Stimulated activated CD8-positive, alpha-beta memory T cell treated with anti-CD3 and anti-CD28 coated beads, Interleukin-12 subunit alpha, Interleukin-12 subunit beta, amount 100 ng/mL, for 1 hour (primary cell): Measurements from ENCODE around the gene SHISAL2A.

ENCODE experiments used
- DNase-seq: peaks from one replicate; pipeline ENCODE4 v3.0.0-alpha.2; 2020; ENCODE audit warnings: low read depth

The SHISAL2A gene

DNA sequence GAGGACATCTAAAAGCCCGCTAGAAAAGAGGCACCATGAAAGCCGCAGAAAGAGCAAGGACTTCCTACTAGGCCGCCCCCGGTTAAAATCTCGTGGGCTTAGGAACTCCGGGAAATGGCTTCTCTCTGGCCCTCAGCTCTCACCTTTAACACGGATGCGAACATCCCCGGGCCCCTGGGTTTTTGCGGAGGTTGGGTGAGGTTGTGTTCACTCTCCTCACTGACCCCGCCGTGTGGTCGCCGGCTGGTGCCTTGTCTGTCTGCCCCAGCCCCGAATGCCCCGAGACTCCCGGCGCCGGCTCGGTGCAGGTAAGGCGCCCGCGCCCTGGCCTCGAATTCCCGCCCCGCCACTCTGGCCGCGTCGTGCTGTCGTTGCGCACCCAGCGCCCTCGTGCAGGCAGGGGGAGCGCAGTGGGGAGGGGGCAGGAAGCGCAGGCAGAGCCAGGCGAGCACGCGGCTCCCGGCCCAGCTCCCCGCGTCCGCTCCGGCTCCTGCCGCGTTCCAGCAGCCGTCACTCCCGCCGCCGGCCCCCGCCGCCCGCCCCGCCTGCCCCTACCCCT is at the start of gene SHISAL2A:
SHISAL2A (plus strand) TSS at position 437 of the 559 bp plus-strand sequence. CDS start 326 bp downstream, outside the sequence.
- DNase-seq = no peak

DNA sequence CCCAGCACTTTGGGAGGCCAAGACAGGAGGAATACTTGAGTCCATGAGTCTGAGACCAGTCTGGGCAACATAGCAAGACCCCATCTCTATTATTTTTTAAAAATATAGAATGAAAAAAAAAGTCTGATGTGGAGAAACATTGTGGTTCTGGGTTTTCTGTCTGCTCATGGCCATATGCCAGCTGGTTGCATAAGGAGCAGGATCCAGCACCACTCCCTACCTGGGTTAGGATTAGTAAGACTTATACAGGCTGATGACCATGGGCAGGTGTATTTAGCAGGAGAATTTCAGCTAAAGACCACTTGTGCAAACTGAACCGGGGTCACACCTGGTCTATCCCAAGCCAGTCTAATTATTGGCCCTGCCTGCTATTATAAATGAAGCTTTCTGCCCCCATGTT is 47.5 kb upstream of the SHISAL2A start:
- DNase-seq = no peak

DNA sequence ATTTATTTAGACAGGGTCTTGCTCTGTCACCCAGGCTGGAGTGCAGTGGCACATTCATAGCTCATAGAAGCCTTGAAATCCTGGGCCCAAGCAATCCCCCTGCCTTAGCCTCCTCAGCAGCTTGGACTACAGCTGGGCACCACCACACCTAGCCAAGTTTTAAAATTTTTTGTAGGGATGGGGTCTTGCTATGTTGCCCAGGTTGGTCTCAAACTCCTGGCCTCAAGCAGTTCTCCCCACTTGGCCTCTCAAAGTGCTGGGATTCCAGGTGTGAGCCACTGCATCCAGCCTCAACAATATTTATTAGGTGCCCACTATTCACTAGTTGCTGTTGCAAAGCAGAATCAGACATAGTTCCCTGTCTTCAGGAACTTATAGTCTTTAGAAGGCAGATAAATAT is 44.9 kb upstream of the SHISAL2A start:
- DNase-seq = no peak

DNA sequence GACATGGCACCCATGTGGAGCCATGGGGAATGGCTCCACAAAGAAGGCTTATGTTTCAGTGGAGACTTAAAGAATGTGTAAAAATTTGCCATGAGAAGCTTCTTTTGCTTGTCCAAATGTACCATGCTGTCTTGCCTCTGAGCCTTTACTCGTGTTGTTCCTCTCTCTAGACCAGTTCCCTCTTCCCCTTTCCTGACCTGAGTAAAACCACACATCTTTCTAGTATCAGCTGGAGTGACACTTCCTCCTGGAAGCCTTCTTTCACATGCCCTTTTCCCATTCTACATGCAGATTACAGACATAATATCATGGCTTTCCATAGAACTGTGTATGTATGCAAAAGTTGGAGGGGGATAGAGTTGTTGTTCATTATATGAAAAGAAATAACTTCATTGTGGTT is 44.4 kb upstream of the SHISAL2A start:
- no peak for DNase-seq

DNA sequence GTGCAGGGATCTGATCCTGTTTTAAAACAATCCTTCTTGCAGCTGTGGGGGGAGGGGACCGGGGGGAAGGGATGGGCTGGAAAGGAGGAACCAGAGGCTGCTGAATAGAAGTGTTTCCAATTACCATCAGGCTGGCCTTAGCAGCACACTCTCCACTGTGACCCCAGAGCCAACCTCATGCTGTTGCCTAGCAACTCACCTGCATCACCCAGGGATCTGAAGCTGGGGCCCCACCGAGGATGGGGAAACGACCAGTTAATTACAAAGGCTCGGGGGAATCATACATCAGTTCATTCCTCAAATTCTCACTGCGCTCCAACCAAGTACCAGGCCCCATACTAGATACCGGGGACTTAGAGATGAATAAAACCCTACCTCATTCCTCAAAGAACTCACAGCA is 42.7 kb upstream of the SHISAL2A start:
- no peak for DNase-seq

DNA sequence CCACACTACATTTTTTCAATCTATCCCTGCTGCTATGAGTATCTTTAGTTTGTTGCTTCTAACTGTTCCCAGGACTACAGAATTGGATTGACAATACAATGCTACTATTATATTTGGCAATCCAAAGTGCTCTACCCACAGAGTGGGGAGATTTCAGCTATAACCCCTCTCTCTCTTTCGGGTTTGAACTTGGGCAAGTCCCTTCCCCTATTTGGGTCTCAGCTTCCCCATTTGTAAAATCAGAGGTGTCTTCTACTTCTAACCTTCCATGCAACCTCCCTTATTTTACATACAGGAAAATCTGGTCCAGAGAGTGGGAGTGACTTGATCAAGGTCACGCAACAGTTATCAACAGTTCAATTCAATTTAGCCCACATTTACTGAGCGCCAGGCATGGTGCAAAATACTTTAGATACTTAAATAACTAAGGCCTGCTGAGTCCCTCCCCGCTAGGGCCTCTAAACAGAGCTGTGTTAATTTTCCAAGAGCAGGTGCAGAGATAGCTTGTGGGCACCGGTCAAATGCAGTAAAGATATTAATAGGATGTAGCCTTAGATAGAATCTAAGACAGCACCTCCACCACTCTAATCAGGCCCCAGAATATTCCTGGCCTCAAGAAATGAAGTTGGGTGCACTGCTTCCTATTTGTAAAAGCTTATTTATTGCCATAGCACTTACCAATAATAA is 40.2 kb upstream of the SHISAL2A start:
- no peak for DNase-seq

DNA sequence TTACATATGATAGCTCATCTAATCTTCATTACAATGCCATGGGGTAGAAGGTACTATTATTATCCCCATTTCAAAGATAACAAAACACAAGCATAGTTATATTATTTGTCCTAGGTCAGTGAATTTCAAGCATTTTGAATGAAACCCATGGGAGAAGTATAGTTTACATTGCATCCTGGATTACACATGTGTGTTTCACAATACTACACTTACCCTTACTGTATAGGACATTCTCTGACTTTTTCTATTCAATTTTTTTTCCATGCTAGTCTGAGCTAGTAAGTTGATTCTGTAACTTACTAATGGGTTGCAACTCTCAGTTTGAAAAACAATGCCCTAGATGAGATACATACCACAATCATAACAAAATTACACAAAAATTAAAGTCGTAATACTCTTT is 39.5 kb upstream of the SHISAL2A start:
- no peak for DNase-seq

DNA sequence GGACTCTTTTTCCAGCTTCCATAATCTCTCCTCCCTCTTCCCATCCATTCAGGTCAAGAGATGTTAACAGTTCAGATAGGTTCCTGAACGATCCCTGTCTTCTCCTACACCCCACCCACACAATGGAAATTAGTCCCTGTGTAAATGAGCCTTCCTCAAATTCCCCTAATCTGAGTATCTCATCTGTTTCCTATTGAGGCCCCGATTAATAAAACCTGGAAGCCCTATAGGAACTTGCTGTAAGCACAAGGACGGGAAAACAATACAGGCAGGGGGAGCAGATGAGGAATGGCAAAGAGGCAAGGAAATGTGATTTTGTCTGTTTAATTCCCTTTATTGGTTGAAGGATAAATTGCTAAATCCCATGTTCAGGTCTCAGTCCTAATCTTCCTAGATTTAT is 37.9 kb upstream of the SHISAL2A start:
- no peak for DNase-seq

DNA sequence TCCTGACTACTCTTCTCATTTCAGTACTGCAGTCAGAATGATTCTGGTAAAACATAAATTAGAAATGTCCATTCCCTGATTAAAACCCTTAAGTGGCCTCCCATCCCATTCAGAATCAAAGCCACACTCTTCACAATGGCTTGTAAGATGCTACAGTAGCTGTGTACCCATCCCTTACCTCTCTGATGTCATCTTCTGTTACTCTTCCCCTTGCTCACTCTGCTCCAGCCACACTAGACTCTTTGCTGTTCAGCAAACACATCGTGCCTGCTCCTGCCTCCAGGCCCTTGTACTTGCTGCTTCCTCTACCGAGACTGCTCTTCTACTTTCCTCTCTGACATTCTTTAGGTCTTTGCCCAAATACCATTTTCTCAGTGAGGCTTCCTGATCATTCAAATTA is 35.1 kb upstream of the SHISAL2A start:
- no peak for DNase-seq

DNA sequence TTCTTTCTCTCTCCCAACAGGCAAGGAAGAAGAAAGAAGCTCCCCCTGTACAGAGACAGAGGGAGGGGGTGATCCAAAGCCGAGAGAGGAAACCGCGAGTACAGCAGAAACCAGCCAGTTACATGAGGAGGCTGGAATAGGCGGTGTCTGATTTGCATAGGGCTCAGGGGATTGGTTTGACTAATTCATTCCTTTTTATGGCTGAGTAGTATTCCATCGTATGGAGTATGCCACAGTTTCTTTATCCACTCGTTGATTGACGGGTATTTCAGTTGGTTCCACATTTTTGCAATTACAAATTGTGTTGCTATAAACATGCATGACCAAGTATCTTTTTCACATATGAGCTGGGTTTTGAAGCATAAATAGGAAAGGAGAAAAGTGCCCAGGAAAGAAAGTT is 34.2 kb upstream of the SHISAL2A start:
- DNase-seq = no peak

DNA sequence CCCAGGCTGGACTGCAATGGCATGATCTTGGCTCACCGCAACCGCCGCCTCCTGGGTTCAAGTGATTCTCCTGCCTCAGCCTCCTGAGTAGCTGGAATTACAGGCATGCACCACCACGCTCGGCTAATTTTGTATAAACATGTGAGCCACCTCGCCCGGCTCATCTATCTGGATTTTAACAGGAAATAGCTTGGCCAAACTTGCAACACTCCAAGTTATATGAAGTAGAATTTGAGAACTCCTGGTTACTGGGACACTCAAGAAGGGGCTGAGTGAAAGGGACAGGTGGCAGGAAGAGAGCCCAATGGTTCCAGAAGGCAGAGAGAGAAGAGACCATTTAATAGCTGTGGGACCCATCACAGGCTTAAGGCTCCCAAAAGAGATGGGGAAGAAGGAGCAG is 33.7 kb upstream of the SHISAL2A start:
- no peak for DNase-seq

DNA sequence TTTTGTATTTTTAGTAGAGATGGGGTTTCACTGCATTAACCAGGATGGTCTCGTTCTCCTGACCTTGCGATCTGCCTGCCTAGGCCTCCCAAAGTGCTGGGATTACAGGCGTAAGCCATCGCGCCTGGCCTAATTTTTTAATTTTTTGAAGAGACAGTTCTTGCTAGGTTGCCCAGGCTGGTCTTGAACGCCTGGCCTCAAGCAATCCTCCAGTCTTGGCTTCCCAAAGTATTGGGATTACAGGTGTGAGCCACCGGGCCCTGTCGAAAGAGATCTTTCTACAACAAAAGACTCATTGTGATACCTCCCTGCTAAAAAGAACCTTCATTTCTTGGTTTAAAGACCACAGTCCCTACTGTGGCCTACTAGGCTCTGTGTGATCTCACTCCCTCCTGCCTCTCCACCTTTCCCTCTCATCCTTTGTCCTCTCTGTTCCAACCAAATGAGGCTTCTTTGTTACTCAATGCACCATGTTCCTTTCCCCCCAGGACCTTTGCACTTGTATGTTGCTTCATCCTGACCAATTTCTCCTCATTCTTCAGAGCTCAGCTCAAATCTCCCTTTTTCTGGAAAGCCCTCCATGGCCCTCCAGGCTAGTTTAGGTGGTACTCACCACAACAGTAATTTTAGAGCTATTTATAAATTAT is 32.3 kb upstream of the SHISAL2A start:
- no peak for DNase-seq

DNA sequence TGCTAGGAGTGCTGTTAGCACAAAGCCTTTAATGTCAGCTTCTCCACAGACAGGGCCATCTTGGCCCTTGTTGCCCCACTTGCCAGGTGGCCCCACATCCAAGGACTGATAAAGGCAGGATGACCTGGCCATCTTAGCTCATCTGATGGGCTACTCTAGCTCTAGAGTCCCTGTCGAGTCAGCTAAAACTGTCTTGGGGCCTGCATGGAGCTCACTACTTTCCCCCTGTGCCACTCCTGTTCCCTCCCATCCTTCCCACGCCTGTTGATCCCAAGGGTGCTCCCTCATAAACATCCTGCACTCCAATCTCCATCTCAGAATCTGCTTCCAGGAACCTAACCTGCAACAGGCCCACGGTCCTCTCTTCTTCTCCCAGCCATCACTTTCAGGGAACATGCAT is 31.4 kb upstream of the SHISAL2A start:
- DNase-seq = no peak

DNA sequence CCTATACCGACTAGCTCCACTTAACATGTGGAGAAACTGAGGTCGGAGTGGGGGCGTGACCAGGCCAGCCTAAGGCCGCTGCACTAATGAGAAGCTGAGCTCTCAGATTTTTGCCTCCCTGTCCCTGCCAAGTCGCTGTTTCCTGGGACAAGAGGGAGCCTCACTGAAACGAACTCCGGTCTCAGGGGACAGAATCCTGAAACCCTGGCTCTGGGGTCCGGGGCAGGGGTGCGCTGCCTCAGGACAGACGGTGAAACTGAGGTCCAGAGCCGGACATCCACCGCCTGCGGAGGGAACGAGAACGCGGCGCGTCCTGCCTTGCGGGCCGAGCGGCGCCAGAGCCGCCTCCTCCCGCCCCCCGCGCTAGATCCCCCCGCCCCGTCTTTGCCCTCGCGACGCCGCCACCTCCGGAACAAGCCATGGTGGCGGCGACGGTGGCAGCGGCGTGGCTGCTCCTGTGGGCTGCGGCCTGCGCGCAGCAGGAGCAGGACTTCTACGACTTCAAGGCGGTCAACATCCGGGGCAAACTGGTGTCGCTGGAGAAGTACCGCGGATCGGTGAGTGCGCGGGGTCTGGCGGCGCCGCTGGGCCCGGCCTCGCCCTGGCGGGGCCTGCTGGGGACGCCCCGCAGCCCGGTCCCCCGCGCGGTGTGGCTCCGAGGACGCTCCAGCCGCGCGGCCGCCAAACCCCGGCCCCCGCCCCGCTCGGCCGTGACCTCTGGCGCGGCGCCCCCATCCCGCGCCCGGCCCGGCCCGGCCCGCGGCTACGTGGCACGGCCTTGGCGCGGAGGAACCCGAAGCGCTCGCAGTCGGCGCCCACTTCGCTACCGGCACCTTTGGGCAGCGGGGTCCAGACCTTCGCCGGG is 30.7 kb upstream of the SHISAL2A start, which contains the start of gene GPX7:
GPX7 (plus strand) TSS at position 381 of the 865 bp plus-strand sequence; CDS start at position 420, 39 bp downstream.
- DNase-seq = peak; percentile 29

DNA sequence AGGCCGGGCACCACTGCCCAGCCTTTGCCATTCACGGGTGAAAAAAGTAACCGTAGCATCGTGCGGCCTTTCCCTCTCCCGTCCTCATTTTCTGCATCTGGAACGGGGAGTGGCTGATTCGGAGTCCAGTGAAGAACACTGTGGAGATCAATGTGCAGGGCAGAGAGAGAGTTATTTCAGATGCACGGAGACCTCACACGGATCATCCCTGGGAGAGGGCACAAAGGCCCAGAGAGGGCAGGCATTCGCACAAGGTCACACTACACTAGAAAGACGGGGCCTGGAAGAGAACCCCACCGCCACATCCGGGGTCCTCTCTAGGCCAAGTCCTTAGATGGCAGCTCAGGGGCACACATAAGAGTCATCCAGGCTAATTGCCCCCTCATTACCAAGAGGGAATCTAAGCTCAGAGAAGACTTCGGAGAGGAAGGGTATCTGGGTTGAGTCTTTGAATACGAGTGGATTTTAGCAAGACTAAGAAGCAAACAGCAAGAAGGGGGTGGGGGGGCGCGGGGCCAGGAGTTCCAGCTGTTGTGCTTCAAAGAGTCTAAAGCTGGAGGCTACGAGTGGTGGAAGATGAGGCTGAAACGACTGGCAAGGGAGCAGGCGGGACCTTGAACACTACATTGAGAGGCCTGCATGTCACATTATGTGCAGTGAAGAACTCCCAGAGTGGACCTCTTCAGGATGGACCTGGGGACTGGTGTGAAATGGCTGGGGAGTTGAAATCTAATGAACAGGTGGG is 29.9 kb upstream of the SHISAL2A start:
- no peak for DNase-seq

DNA sequence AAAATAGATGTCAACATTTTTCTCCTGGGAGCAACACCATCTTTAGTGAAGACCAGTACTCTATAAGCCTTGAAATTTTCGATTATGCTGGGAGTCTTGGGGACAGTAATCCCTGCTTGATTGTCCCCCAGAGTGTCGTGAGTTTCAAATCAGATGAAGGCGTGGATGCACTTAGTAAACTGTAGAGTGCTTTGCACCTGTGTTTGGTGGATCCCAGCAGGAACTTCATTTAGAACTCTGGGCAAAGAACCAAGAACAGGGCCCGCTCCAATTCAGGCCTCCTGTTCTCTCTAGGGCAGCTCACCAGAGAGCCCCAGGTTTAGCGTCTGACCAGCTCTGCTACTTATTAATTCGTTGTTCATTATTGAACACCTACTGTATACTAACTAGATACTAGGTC is 29.3 kb upstream of the SHISAL2A start:
- DNase-seq = no peak

DNA sequence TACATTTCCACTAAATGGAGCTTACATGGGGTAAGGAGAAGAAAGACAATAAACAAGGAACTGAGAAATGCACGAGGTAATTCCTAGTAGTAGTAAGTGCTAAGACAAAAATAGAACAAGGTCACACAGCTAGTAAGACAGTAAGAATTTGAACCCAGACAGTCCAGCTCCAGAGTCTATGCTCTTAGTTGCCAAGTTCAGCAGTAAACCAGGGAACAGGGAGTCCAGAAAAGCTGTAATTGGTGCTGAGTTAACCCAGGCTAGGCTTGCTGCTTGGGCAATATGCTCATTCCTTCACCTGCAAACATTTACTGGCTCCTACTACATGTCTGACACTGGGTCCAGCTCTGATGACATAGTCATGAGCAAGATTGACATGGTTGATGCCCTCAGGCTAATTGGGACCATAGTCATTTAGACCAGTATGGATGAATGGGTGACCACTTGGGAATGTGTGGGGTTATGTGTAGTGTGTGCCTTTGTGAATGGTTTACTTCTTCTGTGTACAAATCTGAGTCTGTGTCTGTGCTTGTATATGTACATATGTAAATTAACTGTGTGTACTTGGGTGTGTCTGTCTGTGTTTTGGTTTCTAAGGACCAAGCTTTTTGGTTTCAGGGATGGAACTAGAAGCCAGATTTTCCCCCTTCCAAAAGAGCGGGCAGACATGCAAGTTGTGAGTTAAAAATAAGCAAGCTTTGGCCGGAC is 28.8 kb upstream of the SHISAL2A start:
- DNase-seq = no peak

DNA sequence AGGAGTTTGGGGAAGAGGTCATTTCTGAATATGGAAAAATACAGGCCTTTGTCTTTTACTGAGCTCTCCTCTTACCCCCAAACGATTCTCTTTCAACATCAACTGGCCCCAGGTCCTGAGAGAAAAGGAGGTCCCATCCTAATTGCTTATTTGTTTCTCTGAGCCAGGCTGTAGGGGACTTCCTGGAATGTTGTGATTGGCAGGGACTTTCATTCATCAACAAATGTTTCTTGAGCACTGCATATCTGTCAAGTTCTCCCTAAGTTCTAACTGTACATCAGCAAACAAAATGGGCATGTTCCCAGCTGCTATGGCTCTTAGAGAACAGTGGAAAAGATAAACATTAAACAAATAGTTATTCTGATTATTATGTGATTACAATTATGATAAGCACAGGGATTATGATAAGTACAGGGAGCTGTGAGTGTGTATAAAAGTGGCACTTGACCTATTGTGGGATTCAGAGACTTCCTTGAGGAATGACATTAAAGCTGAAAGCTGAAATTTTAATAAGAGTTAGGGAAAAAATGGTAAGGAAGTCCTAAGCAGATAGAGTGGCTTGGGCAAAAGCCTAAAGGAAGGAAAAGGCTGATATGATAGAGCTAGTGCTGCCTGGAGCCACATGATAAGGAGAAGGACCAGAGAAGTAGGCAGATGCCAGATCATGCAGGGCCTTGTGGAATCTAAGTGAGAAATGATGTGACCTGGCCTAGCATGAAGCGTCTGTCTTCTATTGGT is 19.2 kb upstream of the SHISAL2A start:
- DNase-seq = no peak

DNA sequence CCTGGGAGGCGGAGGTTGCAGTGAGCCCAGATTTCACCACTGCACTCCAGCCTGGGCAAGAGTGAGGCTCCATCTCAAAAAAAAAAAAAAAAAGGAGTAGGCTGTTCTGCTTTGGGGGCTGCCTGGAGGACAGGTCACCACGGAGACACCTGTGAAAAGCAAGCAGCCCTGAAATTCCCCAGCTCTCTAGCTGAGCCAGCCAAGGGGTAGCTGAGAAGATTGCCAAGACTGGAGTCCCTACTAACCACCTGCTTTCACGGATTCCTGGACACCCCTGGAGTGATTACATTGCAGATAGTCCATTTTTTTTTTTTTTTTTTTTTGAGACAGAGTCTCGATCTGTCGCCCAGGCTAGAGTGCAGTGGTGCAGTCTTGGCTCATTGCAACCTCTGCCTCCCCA is 18.3 kb upstream of the SHISAL2A start:
- no peak for DNase-seq

DNA sequence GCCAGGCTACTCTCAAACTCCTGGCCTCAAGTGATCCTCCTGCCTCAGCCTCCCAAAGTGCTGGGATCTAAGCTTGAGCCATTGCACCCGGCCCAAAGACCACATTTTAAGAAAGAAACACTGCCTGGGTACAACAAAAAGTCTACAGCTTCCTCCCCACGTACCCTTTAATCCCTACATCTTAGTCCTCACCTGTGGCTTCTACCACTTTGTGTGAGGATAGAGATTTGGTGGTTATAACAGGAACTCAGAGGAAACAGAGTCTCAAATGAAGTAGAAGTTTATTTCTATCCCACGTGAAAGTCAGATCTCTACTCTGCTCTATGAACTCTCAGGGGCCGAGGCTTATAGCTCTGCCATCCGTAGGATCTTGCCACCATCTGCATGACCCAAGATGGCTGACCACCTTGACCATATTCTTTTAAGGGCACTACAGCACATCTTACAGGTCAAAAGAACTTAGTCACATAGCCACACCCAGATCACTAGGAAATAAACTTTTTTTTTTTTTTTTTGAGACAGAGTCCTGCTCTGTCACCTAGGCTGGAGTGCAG is 17.4 kb upstream of the SHISAL2A start:
- no peak for DNase-seq
